Measurements from ENCODE around the gene ANKRD63.

GRCh38 chr15:40242213-40242599 is 40.7 kb downstream of the ANKRD63 start:
- TF ChIP-seq, protein P1, sequence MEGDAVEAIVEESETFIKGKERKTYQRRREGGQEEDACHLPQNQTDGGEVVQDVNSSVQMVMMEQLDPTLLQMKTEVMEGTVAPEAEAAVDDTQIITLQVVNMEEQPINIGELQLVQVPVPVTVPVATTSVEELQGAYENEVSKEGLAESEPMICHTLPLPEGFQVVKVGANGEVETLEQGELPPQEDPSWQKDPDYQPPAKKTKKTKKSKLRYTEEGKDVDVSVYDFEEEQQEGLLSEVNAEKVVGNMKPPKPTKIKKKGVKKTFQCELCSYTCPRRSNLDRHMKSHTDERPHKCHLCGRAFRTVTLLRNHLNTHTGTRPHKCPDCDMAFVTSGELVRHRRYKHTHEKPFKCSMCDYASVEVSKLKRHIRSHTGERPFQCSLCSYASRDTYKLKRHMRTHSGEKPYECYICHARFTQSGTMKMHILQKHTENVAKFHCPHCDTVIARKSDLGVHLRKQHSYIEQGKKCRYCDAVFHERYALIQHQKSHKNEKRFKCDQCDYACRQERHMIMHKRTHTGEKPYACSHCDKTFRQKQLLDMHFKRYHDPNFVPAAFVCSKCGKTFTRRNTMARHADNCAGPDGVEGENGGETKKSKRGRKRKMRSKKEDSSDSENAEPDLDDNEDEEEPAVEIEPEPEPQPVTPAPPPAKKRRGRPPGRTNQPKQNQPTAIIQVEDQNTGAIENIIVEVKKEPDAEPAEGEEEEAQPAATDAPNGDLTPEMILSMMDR (IDR thresholded peaks at IDR 0.05): no peak
- no peak for TF ChIP-seq SIN3A (IDR thresholded peaks at IDR 0.05; ENCODE audit: borderline replicate concordance, insufficient read depth, low read depth, low read length)
- TF ChIP-seq POLR2AphosphoS5 (IDR thresholded peaks at IDR 0.05; ENCODE audit: low read depth, low read length): no peak
